ENCODE data around the gene STAB2.

DNA sequence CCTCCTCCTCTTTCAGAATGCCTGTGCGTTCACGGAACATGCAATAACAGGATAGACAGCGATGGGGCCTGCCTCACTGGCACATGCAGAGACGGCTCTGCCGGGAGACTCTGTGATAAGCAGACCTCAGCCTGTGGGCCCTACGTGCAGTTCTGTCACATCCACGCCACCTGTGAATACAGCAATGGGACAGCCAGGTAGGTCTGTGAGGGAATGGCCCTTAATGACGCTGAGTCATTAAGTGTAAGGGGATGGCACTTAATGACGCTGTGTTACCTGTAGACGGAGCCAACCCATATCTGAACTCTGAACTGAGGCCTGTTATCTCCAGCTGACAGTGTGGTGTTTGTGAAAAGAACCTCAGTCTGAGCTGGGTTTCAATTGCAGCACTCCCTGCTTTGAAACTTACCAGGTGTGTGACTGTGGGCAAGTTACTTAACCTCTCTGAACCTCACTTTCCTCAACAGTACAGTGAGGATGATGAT, 86.9 kb downstream of the STAB2 start:
- TF ChIP-seq, protein P1, sequence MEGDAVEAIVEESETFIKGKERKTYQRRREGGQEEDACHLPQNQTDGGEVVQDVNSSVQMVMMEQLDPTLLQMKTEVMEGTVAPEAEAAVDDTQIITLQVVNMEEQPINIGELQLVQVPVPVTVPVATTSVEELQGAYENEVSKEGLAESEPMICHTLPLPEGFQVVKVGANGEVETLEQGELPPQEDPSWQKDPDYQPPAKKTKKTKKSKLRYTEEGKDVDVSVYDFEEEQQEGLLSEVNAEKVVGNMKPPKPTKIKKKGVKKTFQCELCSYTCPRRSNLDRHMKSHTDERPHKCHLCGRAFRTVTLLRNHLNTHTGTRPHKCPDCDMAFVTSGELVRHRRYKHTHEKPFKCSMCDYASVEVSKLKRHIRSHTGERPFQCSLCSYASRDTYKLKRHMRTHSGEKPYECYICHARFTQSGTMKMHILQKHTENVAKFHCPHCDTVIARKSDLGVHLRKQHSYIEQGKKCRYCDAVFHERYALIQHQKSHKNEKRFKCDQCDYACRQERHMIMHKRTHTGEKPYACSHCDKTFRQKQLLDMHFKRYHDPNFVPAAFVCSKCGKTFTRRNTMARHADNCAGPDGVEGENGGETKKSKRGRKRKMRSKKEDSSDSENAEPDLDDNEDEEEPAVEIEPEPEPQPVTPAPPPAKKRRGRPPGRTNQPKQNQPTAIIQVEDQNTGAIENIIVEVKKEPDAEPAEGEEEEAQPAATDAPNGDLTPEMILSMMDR (IDR thresholded peaks at IDR 0.05 in 8 of 11, conservative IDR thresholded peaks at IDR 0.05 in 3 of 11) = no peak
- TF ChIP-seq POLR2A (IDR thresholded peaks at IDR 0.05) = no peak
